ENCODE measurements around the gene C2orf68. TPM values are rescaled to one million over a fixed set of nuclear protein-coding genes. Genes with fewer than 3 reads are reported as not detected.

The C2orf68 gene
- polyA plus RNA-seq, 1 of the 3 experiments (the other 2 are of a cell fraction) = 14.5 TPM

DNA sequence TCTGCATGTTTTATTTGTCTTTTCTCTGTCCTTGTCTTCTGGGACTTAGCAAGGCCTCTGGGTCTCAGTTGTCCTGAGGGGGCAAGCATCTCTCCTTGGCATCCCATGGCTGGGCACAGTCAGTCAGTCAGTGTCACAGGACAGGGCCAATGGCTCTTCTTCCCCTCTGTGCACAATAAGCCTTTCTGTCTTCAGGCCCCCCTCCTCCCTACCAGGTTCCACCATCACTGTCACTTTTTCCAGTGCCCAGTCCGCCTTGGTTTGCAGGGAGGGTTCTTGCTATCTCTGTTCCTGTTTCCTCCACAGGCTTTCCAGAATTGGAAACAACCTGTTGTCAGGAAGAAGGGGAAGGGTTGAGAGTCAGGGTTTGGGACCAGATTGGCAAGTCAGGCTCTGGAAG lies 29.4 kb downstream of the C2orf68 start:
- ChIA-PET POLR2A (no interaction called here), CTCF (interaction anchor here (1.0 kb wide), 1 partner anchor 162 kb away, joined by 3 read pairs; no protein-coding TSS in a partner anchor)
- no peaks in the 10 kb centered on the region for H3K9me2 ChIP-seq
- no peak for TF ChIP-seq RAD21 (IDR thresholded peaks at IDR 0.05; ENCODE audit: low read length)
- TF ChIP-seq FOXM1 (IDR thresholded peaks at IDR 0.05; ENCODE audit: low read depth) = no peak
- TF ChIP-seq MEF2A (IDR thresholded peaks at IDR 0.05; ENCODE audit: borderline replicate concordance, low read depth) = no peak
- no peak for TF ChIP-seq TEAD4 (IDR thresholded peaks at IDR 0.05; ENCODE audit: borderline replicate concordance, insufficient read depth)
- TF ChIP-seq YY1 (IDR thresholded peaks at IDR 0.05; ENCODE audit: low read depth) = no peak
- no peak for TF ChIP-seq TAF1 (IDR thresholded peaks at IDR 0.05; ENCODE audit: borderline replicate concordance, low read depth, low read length)
- TF ChIP-seq RCOR1 (IDR thresholded peaks at IDR 0.05; ENCODE audit: low read length) = no peak
- TF ChIP-seq ELF1 (IDR thresholded peaks at IDR 0.05) = no peak
- TF ChIP-seq, protein P1, sequence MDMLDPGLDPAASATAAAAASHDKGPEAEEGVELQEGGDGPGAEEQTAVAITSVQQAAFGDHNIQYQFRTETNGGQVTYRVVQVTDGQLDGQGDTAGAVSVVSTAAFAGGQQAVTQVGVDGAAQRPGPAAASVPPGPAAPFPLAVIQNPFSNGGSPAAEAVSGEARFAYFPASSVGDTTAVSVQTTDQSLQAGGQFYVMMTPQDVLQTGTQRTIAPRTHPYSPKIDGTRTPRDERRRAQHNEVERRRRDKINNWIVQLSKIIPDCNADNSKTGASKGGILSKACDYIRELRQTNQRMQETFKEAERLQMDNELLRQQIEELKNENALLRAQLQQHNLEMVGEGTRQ (IDR thresholded peaks at IDR 0.05; ENCODE audit: borderline replicate concordance, low read depth, low read length) = no peak
- no peak for TF ChIP-seq FOXJ3 (CRISPR knock-in tag; IDR thresholded peaks at IDR 0.05)
- TF ChIP-seq MXI1 (IDR thresholded peaks at IDR 0.05; ENCODE audit: low read depth, low read length) = no peak
- TF ChIP-seq NFIC (IDR thresholded peaks at IDR 0.05; ENCODE audit: borderline replicate concordance) = no peak
- TF ChIP-seq JUND (IDR thresholded peaks at IDR 0.05) = no peak
- no peak for TF ChIP-seq NRF1 (IDR thresholded peaks at IDR 0.05; ENCODE audit: low read depth, low read length)
- no peak for TF ChIP-seq CHD2 (IDR thresholded peaks at IDR 0.05; ENCODE audit: low read length, partially characterized antibody)
- 73% methylated on average over 1 of the region's 1 CpG for WGBS (ENCODE audit: low lambda C conversion rate)
- no peak overlapping the region for H3K4me2 ChIP-seq
- H2AFZ ChIP-seq (ENCODE audit: low read depth) = no peak overlapping the region
- H3K4me1 ChIP-seq (ENCODE audit: control insufficient read depth in 1 of 2, insufficient read depth in 2 of 2, low read depth in 1 of 2, low read length in 1 of 2) = peaks cover 10 to 11% of the 10 kb centered on the region in 2 experiments; a peak in 2 of 4 replicates
- no peak overlapping the region for H3K27ac ChIP-seq (ENCODE audit: low read depth in 2 of 2, low read length in 1 of 2)
- no peaks in the 10 kb centered on the region for H3F3A ChIP-seq (replicated peaks; ENCODE audit: insufficient read depth)
- no peak overlapping the region for H3K4me3 ChIP-seq (ENCODE audit: low read depth in 2 of 2, low read length in 1 of 2)
- DNase-seq = no peak
- no peaks in the 10 kb centered on the region for H3K27me3 ChIP-seq (ENCODE audit: insufficient read depth)
- H4K20me1 ChIP-seq (ENCODE audit: insufficient read depth) = no peaks in the 10 kb centered on the region
- no peaks in the 10 kb centered on the region for H3K79me2 ChIP-seq (ENCODE audit: insufficient read depth)
- H3K36me3 ChIP-seq (replicated peaks in 1 of 2; ENCODE audit: control insufficient read depth in 1 of 2, insufficient read depth in 2 of 2, low read length in 1 of 2) = no peaks in the 10 kb centered on the region
- H3K9me3 ChIP-seq = no peaks in the 10 kb centered on the region
- H3K9ac ChIP-seq = no peak overlapping the region

DNA sequence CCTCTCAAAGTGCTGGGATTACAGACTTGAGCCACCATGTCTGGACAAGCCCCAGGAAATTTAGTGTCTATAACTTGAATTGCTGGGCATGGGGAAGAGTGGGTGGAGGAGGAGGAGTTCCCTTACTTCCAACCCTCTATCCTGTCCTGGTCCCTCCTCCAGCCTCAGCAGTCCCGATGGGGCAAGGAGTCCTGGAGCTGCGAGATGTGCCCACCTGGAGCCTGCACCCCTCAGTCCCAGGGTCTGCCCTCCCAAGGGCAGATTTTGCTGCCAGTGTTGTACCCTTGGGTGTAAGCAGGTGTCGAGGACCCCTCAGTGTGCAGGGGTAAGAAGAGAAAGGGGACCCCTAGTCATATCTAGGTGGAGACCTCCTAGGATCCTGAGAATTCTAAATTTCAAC lies 31.7 kb downstream of the C2orf68 start:
- no peak overlapping the region for H3K9ac ChIP-seq
- no peaks in the 10 kb centered on the region for H3F3A ChIP-seq (replicated peaks; ENCODE audit: insufficient read depth)
- ChIA-PET POLR2A (no interaction called here), CTCF (interaction anchor here (1.6 kb wide), 1 partner anchor 10 kb away, joined by 3 read pairs; no protein-coding TSS in a partner anchor)
- no peaks in the 10 kb centered on the region for H3K9me2 ChIP-seq
- no peak overlapping the region for H3K4me2 ChIP-seq
- no peak overlapping the region for H3K27ac ChIP-seq (ENCODE audit: low read depth in 2 of 2, low read length in 1 of 2)
- TF ChIP-seq, protein P1 (IDR thresholded peaks at IDR 0.05; ENCODE audit: borderline replicate concordance, low read depth, low read length) = no peak
- TF ChIP-seq RFX5 (IDR thresholded peaks at IDR 0.05; ENCODE audit: low read length) (no peak), CHD2 (IDR thresholded peaks at IDR 0.05; ENCODE audit: low read length, partially characterized antibody) (no peak), MXI1 (IDR thresholded peaks at IDR 0.05; ENCODE audit: low read depth, low read length) (no peak), GABPA (IDR thresholded peaks at IDR 0.05; ENCODE audit: low read depth) (no peak), RXRA (IDR thresholded peaks at IDR 0.05; ENCODE audit: borderline replicate concordance, low read depth) (no peak), EP300 (IDR thresholded peaks at IDR 0.05; ENCODE audit: borderline replicate concordance in 1 of 2, low read depth in 1 of 2, low read length in 1 of 2) (no peak), NFIC (IDR thresholded peaks at IDR 0.05; ENCODE audit: borderline replicate concordance) (no peak)
- TF ChIP-seq, protein P2, sequence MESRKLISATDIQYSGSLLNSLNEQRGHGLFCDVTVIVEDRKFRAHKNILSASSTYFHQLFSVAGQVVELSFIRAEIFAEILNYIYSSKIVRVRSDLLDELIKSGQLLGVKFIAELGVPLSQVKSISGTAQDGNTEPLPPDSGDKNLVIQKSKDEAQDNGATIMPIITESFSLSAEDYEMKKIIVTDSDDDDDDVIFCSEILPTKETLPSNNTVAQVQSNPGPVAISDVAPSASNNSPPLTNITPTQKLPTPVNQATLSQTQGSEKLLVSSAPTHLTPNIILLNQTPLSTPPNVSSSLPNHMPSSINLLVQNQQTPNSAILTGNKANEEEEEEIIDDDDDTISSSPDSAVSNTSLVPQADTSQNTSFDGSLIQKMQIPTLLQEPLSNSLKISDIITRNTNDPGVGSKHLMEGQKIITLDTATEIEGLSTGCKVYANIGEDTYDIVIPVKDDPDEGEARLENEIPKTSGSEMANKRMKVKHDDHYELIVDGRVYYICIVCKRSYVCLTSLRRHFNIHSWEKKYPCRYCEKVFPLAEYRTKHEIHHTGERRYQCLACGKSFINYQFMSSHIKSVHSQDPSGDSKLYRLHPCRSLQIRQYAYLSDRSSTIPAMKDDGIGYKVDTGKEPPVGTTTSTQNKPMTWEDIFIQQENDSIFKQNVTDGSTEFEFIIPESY (IDR thresholded peaks at IDR 0.05; ENCODE audit: borderline replicate concordance, low read depth) = no peak
- TF ChIP-seq, protein P3, sequence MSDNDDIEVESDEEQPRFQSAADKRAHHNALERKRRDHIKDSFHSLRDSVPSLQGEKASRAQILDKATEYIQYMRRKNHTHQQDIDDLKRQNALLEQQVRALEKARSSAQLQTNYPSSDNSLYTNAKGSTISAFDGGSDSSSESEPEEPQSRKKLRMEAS (IDR thresholded peaks at IDR 0.05; ENCODE audit: low read depth) = no peak
- no peaks in the 10 kb centered on the region for H4K20me1 ChIP-seq (ENCODE audit: insufficient read depth)
- H3K4me1 ChIP-seq (ENCODE audit: control insufficient read depth in 1 of 2, insufficient read depth in 2 of 2, low read depth in 1 of 2, low read length in 1 of 2) = peaks cover 5 to 7% of the 10 kb centered on the region in 2 experiments; a peak in 2 of 4 replicates
- H3K9me3 ChIP-seq = no peaks in the 10 kb centered on the region
- 70% methylated on average over 1 of the region's 3 CpGs for WGBS (ENCODE audit: low lambda C conversion rate)
- no peaks in the 10 kb centered on the region for H3K36me3 ChIP-seq (replicated peaks in 1 of 2; ENCODE audit: control insufficient read depth in 1 of 2, insufficient read depth in 2 of 2, low read length in 1 of 2)
- H3K4me3 ChIP-seq (ENCODE audit: low read depth in 2 of 2, low read length in 1 of 2) = no peak overlapping the region
- no peaks in the 10 kb centered on the region for H3K27me3 ChIP-seq (ENCODE audit: insufficient read depth)
- no peaks in the 10 kb centered on the region for H3K79me2 ChIP-seq (ENCODE audit: insufficient read depth)
- no peak for DNase-seq
- no peak overlapping the region for H2AFZ ChIP-seq (ENCODE audit: low read depth)
